Measurements from ENCODE around the gene FEN1.

The FEN1 gene

GRCh38 chr11:61756147-61756451 lies 36.6 kb upstream of the FEN1 start:
- POLR2A ChIA-PET: no interaction called here
- H3K4me3 ChIP-seq (ENCODE audit: low read depth, low read length): no peak overlapping the region

GRCh38 chr11:61756452-61757212 lies 36.1 kb upstream of the FEN1 start:
- POLR2A ChIA-PET: no interaction called here
- no peak overlapping the region for H3K4me3 ChIP-seq (ENCODE audit: low read depth, low read length)
- no peak for DNase-seq (ENCODE audit: low read depth, low spot score)
- CTCF ChIA-PET: interaction anchor here (1.0 to 5.1 kb wide), 7 partner anchors 8 to 352 kb away, joined by 3 to 42 read pairs (median 5); no protein-coding TSS in a partner anchor
- no peak for TF ChIP-seq CTCF (IDR thresholded peaks at IDR 0.05; ENCODE audit: insufficient read depth, low read length, missing control alignments)

More at GRCh38 chr11:61756147-61756451, 36.6 kb upstream of the FEN1 start:
- CTCF ChIA-PET: interaction anchor here (1.0 to 5.1 kb wide), 6 partner anchors 8 to 352 kb away, joined by 3 to 42 read pairs (median 4); no protein-coding TSS in a partner anchor
- no peak for TF ChIP-seq CTCF (IDR thresholded peaks at IDR 0.05; ENCODE audit: insufficient read depth, low read length, missing control alignments)
- no peak for DNase-seq (ENCODE audit: low read depth, low spot score)

GRCh38 chr11:61757213-61757862 lies 35.4 kb upstream of the FEN1 start:
- ChIA-PET CTCF (interaction anchor here (1.0 to 5.1 kb wide), 5 partner anchors 9 to 30 kb away, joined by 3 to 42 read pairs (median 5); no protein-coding TSS in a partner anchor), POLR2A (no interaction called here)
- no peak overlapping the region for H3K4me3 ChIP-seq (ENCODE audit: low read depth, low read length)
- TF ChIP-seq CTCF (IDR thresholded peaks at IDR 0.05; ENCODE audit: insufficient read depth, low read length, missing control alignments): no peak
- DNase-seq (ENCODE audit: low read depth, low spot score): no peak

GRCh38 chr11:61760946-61761345 lies 31.8 kb upstream of the FEN1 start:
- no peak for TF ChIP-seq CTCF (IDR thresholded peaks at IDR 0.05; ENCODE audit: insufficient read depth, low read length, missing control alignments)
- no peak overlapping the region for H3K4me3 ChIP-seq (ENCODE audit: low read depth, low read length)
- CTCF ChIA-PET: interaction anchor here (1.0 to 12.8 kb wide), 4 partner anchors 12 to 321 kb away, joined by 4 to 97 read pairs (median 4); no protein-coding TSS in a partner anchor
- POLR2A ChIA-PET: no interaction called here
- no peak for DNase-seq (ENCODE audit: low read depth, low spot score)

- TF ChIP-seq CTCF (IDR thresholded peaks at IDR 0.05; ENCODE audit: insufficient read depth, low read length, missing control alignments): no peak
- H3K4me3 ChIP-seq (ENCODE audit: low read depth, low read length): no peak overlapping the region
- CTCF ChIA-PET: interaction anchor here (1.0 to 12.8 kb wide), 4 partner anchors 8 to 28 kb away, joined by 3 to 97 read pairs (median 4); no protein-coding TSS in a partner anchor
- no peak for DNase-seq (ENCODE audit: low read depth, low spot score)
- POLR2A ChIA-PET: no interaction called here
Measured at GRCh38 chr11:61761440-61762222, 31.1 kb upstream of the FEN1 start.
